Karpas-422 (cell line): Measurements from ENCODE around the gene GNG7. TPM values are rescaled to one million over a fixed set of nuclear protein-coding genes. Genes with fewer than 3 reads are reported as not detected.
"Not testable (repeated sequence)": the region's sequence is repeated elsewhere in the genome, so short reads cannot be mapped to it uniquely, and the experiment has no call there.

Experiments used
- DNase-seq: peaks from one replicate; pipeline ENCODE4 v3.0.0-alpha.2; 2015
- H2AFZ ChIP-seq: fragments of 200-600 bp; sonication (generic); 2 replicates; pipeline ENCODE4 v1.6.1; 2014; ENCODE audit warnings: antibody characterized with exemption, low read length, mixed read lengths
- H3K27ac ChIP-seq: fragments of 200-600 bp; sonication (generic); 2 replicates; pipeline ENCODE4 v1.5.1; 2014; ENCODE audit warnings: mild to moderate bottlenecking, low read length, moderate library complexity
- H3K27me3 ChIP-seq: fragments of 200-600 bp; sonication (generic); 2 replicates; pipeline ENCODE4 v1.6.1; 2014; ENCODE audit warnings: low read length, mixed read lengths
- H3K36me3 ChIP-seq: fragments of 200-600 bp; sonication (generic); 2 replicates; pipeline ENCODE4 v1.6.1; 2014; ENCODE audit warnings: low read length, mixed read lengths; ENCODE audit not compliant: insufficient read depth
- H3K4me1 ChIP-seq: fragments of 200-600 bp; sonication (generic); 2 replicates; pipeline ENCODE4 v1.6.1; 2014; ENCODE audit warnings: mild to moderate bottlenecking, low read length, mixed read lengths
- H3K4me2 ChIP-seq: fragments of 200-600 bp; sonication (generic); 2 replicates; pipeline ENCODE4 v1.6.1; 2014; ENCODE audit warnings: low read length, low read depth, mild to moderate bottlenecking; ENCODE audit not compliant: poor library complexity, severe bottlenecking
- H3K4me3 ChIP-seq: fragments of 200-600 bp; sonication (generic); 2 replicates; pipeline ENCODE4 v1.5.1; 2014; ENCODE audit warnings: mild to moderate bottlenecking, antibody characterized with exemption, low read length, mixed read lengths
- H3K79me2 ChIP-seq: fragments of 200-600 bp; sonication (generic); 2 replicates; pipeline ENCODE4 v1.6.1; 2014; ENCODE audit warnings: mild to moderate bottlenecking, low read length, mixed read lengths
- H3K9ac ChIP-seq: fragments of 200-600 bp; sonication (generic); 2 replicates; pipeline ENCODE4 v1.6.0; 2014; ENCODE audit warnings: low read length
- H3K9me2 ChIP-seq: fragments of 200-600 bp; sonication (generic), shearing (Covaris generic); replicated peaks from 2 replicates; pipeline ENCODE4 v1.6.0; 2014; ENCODE audit warnings: mild to moderate bottlenecking, low read length, moderate library complexity; ENCODE audit not compliant: insufficient read depth
- H3K9me3 ChIP-seq: fragments of 300-700, 200-600 bp; sonication (generic); 2 replicates; pipeline ENCODE4 v1.6.1; 2014; ENCODE audit warnings: low read length, mixed read lengths
- H4K20me1 ChIP-seq: fragments of 200-600 bp; sonication (generic); 2 replicates; pipeline ENCODE4 v1.6.1; 2014; ENCODE audit warnings: mild to moderate bottlenecking, antibody characterized with exemption, low read length, low read depth; ENCODE audit not compliant: insufficient read depth
- total RNA-seq: library from RNA; depleted of rRNA; stranded (reverse); fragments of >200 nt; shearing (Covaris generic); gene quantifications from 2 replicates; pipeline ENCODE4 v1.2.3, GENCODE V29; 2014; ENCODE audit warnings: low replicate concordance

The GNG7 gene
- total RNA-seq, 1 experiment from 2014 or later: 0.19 TPM

- Histone ChIP-seq H3K9me2 (no peaks in the 10 kb centered on the region), H3K4me2 (no peak overlapping the region), H3K4me1 (no peaks in the 10 kb centered on the region), H3K79me2 (no peaks in the 10 kb centered on the region), H3K9ac (no peak overlapping the region), H2AFZ (no peak overlapping the region), H3K36me3 (no peaks in the 10 kb centered on the region), H3K9me3 (peaks cover 10% of the 10 kb centered on the region), H4K20me1 (no peaks in the 10 kb centered on the region), H3K27me3 (no peaks in the 10 kb centered on the region), H3K27ac (no peak overlapping the region), H3K4me3 (no peak overlapping the region)
- DNase-seq: no peak
Observed at GRCh38 chr19:2716722-2717637, 14.5 kb upstream of the GNG7 start.

GRCh38 chr19:2716275-2716650, 13.8 kb upstream of the GNG7 start:
- Histone ChIP-seq H3K9me2 (no peaks in the 10 kb centered on the region), H3K36me3 (no peaks in the 10 kb centered on the region), H3K27me3 (no peaks in the 10 kb centered on the region), H3K27ac (no peak overlapping the region), H3K4me2 (no peak overlapping the region), H4K20me1 (no peaks in the 10 kb centered on the region), H3K79me2 (no peaks in the 10 kb centered on the region), H3K4me1 (peaks cover 1% of the 10 kb centered on the region; the same call in 1 of the 2 replicates), H2AFZ (no peak overlapping the region), H3K9me3 (peaks cover 10% of the 10 kb centered on the region), H3K4me3 (no peak overlapping the region), H3K9ac (no peak overlapping the region)
- no peak for DNase-seq

GRCh38 chr19:2715470-2716274, 13.2 kb upstream of the GNG7 start:
- Histone ChIP-seq H3K9me2 (no peaks in the 10 kb centered on the region), H3K9ac (no peak overlapping the region)

GRCh38 chr19:2714531-2715269, 12.2 kb upstream of the GNG7 start:
- H3K9ac ChIP-seq: no peak overlapping the region
- no peak overlapping the region for H3K4me3 ChIP-seq
- no peaks in the 10 kb centered on the region for H3K27me3 ChIP-seq
- H3K27ac ChIP-seq: no peak overlapping the region
- H3K79me2 ChIP-seq: no peaks in the 10 kb centered on the region
- H3K4me2 ChIP-seq: no peak overlapping the region
- peaks cover 10% of the 10 kb centered on the region for H3K9me3 ChIP-seq
- peaks cover 12% of the 10 kb centered on the region for H3K4me1 ChIP-seq
- no peak overlapping the region for H2AFZ ChIP-seq
- no peaks in the 10 kb centered on the region for H4K20me1 ChIP-seq
- H3K36me3 ChIP-seq: no peaks in the 10 kb centered on the region
- no peak for DNase-seq
- no peaks in the 10 kb centered on the region for H3K9me2 ChIP-seq

More at GRCh38 chr19:2715470-2716274, 13.2 kb upstream of the GNG7 start:
- H3K27ac ChIP-seq: no peak overlapping the region
- H4K20me1 ChIP-seq: no peaks in the 10 kb centered on the region
- no peaks in the 10 kb centered on the region for H3K79me2 ChIP-seq
- no peaks in the 10 kb centered on the region for H3K27me3 ChIP-seq
- H3K9me3 ChIP-seq: peaks cover 10% of the 10 kb centered on the region
- H2AFZ ChIP-seq: no peak overlapping the region
- peaks cover 7% of the 10 kb centered on the region for H3K4me1 ChIP-seq
- no peak overlapping the region for H3K4me3 ChIP-seq
- no peak overlapping the region for H3K4me2 ChIP-seq
- no peaks in the 10 kb centered on the region for H3K36me3 ChIP-seq
- DNase-seq: no peak

DNA sequence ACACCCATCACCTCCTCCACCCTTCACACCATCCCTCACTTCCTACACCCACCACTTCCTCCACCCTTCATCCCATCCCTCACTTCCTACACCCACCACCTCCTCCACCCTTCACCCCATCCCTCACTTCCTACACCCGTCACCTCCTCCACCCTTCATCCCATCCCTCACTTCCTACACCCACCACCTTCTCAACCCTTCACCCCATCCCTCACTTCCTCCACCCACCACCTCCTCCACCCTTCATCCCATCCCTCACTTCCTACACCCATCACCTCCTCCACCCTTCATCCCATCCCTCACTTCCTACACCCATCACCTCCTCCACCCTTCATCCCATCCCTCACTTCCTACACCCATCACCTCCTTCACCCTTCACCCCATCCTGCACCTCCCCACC, 11.6 kb upstream of the GNG7 start:
- not testable (repeated sequence) for H3K27me3 ChIP-seq, H3K9me2 ChIP-seq, H4K20me1 ChIP-seq, H3K36me3 ChIP-seq, H2AFZ ChIP-seq, DNase-seq, H3K27ac ChIP-seq, H3K79me2 ChIP-seq, H3K4me3 ChIP-seq, H3K9ac ChIP-seq, H3K4me2 ChIP-seq
- Histone ChIP-seq H3K4me1 (peaks cover 12% of the 10 kb centered on the region), H3K9me3 (peaks cover 10% of the 10 kb centered on the region)

GRCh38 chr19:2713170-2713569, 10.7 kb upstream of the GNG7 start:
- peaks cover 12% of the 10 kb centered on the region for H3K4me1 ChIP-seq
- peaks cover 10% of the 10 kb centered on the region for H3K9me3 ChIP-seq
- H3K4me3 ChIP-seq, H3K9ac ChIP-seq, H3K27me3 ChIP-seq, H4K20me1 ChIP-seq, DNase-seq, H3K27ac ChIP-seq, H3K79me2 ChIP-seq, H3K4me2 ChIP-seq, H2AFZ ChIP-seq, H3K36me3 ChIP-seq, H3K9me2 ChIP-seq: not testable (repeated sequence)

DNA sequence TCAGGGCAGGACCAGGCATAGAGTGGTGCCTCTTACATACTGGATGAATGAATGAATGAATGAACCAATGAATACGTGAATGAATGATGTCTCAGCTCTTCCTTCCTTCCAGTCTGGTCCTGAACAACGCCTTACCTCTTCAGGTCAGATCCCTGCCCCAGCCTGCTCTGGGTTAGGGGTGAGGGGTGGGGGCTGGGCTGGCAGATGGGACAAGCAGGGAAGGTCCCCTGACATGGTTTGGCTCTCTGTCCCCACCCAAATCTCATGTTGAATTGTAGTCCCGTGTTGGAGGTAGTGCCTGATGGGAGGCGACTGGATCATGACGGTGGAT, 9.3 kb upstream of the GNG7 start:
- Histone ChIP-seq H2AFZ (no peak overlapping the region), H3K27me3 (no peaks in the 10 kb centered on the region), H3K9ac (no peak overlapping the region), H3K4me3 (no peak overlapping the region), H3K36me3 (no peaks in the 10 kb centered on the region), H3K9me3 (peaks cover 10% of the 10 kb centered on the region), H3K9me2 (no peaks in the 10 kb centered on the region), H4K20me1 (no peaks in the 10 kb centered on the region), H3K79me2 (no peaks in the 10 kb centered on the region), H3K27ac (no peak overlapping the region), H3K4me2 (no peak overlapping the region), H3K4me1 (peaks cover 12% of the 10 kb centered on the region)
- no peak for DNase-seq
